Measurements from ENCODE around the gene GRIN2B.

Gene GRIN2B

DNA sequence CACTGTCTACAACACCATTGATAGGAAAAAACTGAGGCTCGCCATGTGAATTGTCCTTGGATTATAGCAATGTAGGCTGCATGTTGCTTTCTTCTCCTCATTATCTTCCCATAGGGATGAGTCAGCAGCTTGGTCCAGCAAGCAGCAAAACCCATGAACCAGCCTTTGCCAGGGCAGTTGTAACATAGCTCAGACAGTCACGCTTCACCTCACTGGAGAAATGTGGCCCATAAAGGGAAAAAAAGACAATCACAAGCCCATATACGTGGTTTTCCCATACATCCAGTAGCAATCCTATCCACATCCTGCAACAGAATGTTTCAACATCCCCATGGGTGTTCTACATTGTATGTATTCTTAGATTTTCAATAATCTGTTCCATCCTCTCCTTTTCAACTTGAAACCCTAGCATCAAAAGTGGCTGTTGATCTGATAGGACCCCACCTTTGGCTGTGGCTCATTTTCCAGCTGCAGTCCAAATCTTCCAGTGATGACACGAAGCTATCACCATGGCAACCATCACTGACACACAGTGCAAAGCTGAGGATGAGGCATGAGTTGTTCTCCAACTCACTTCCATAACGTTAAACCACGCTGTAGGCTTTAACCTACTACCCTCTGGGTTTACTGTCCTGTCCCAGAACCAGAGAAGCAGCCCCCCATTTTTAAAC is 34.0 kb downstream of the GRIN2B start:
- Histone ChIP-seq H2AFZ (ENCODE audit: low read length) (no peak overlapping the region), H3K4me1 (ENCODE audit: low read length) (peaks cover 8% of the 10 kb centered on the region), H3K9me3 (replicated peaks; ENCODE audit: insufficient read depth, low read length) (no peaks in the 10 kb centered on the region), H4K20me1 (ENCODE audit: insufficient read depth, low read length) (no peaks in the 10 kb centered on the region), H3K79me2 (ENCODE audit: low read length) (no peaks in the 10 kb centered on the region), H3K9ac (ENCODE audit: low read length) (no peak overlapping the region), H3K27ac (ENCODE audit: low read length) (no peak overlapping the region), H3K4me3 (ENCODE audit: low read length) (no peak overlapping the region), H3K36me3 (replicated peaks; ENCODE audit: insufficient read depth, low read length) (no peaks in the 10 kb centered on the region), H3F3A (ENCODE audit: insufficient read depth, low read length) (peaks cover 7% of the 10 kb centered on the region), H3K27me3 (replicated peaks; ENCODE audit: insufficient read depth, low read length) (no peaks in the 10 kb centered on the region), H3K9me2 (replicated peaks; ENCODE audit: insufficient read depth, low read length) (no peaks in the 10 kb centered on the region), H3K4me2 (ENCODE audit: low read depth, low read length) (no peak overlapping the region)
- DNase-seq = no peak
- no peak for TF ChIP-seq CTCF (IDR thresholded peaks at IDR 0.05; ENCODE audit: low read length)
- TF ChIP-seq EZH2phosphoT487 (IDR thresholded peaks at IDR 0.05; ENCODE audit: low read length) = no peak
- no peak for TF ChIP-seq EZH2 (optimal IDR thresholded peaks at IDR 0.05; ENCODE audit: low read depth, low read length)

DNA sequence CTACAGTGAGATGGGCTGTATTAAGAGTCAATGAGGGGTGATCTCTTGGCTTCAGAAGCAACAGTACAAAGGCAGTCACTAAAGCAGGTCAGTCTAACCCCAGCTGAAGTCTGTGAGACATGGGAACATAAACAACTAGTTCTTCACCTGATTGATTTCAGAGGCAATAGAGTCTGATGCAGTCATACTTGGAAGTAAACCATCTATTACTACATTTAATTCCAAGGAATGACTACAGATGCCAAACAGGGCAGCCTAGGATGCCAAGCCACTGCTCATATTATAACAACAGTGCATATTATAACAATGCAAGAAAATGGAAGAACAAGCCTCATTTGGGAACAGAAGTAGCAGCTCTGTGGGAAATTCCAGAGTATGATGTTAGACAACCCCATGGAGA is 35.8 kb downstream of the GRIN2B start:
- no peak overlapping the region for H3K9ac ChIP-seq (ENCODE audit: low read length)
- H3K36me3 ChIP-seq (replicated peaks; ENCODE audit: insufficient read depth, low read length) = no peaks in the 10 kb centered on the region
- H3K4me1 ChIP-seq (ENCODE audit: low read length) = no peaks in the 10 kb centered on the region
- no peak overlapping the region for H3K4me2 ChIP-seq (ENCODE audit: low read depth, low read length)
- no peaks in the 10 kb centered on the region for H4K20me1 ChIP-seq (ENCODE audit: insufficient read depth, low read length)
- no peaks in the 10 kb centered on the region for H3K9me2 ChIP-seq (replicated peaks; ENCODE audit: insufficient read depth, low read length)
- H3K4me3 ChIP-seq (ENCODE audit: low read length) = no peak overlapping the region
- H3K27ac ChIP-seq (ENCODE audit: low read length) = no peak overlapping the region
- no peak for TF ChIP-seq EZH2 (optimal IDR thresholded peaks at IDR 0.05; ENCODE audit: low read depth, low read length)
- no peaks in the 10 kb centered on the region for H3K27me3 ChIP-seq (replicated peaks; ENCODE audit: insufficient read depth, low read length)
- no peaks in the 10 kb centered on the region for H3K9me3 ChIP-seq (replicated peaks; ENCODE audit: insufficient read depth, low read length)
- H2AFZ ChIP-seq (ENCODE audit: low read length) = no peak overlapping the region
- no peaks in the 10 kb centered on the region for H3K79me2 ChIP-seq (ENCODE audit: low read length)
- DNase-seq = no peak
- H3F3A ChIP-seq (ENCODE audit: insufficient read depth, low read length) = no peaks in the 10 kb centered on the region

DNA sequence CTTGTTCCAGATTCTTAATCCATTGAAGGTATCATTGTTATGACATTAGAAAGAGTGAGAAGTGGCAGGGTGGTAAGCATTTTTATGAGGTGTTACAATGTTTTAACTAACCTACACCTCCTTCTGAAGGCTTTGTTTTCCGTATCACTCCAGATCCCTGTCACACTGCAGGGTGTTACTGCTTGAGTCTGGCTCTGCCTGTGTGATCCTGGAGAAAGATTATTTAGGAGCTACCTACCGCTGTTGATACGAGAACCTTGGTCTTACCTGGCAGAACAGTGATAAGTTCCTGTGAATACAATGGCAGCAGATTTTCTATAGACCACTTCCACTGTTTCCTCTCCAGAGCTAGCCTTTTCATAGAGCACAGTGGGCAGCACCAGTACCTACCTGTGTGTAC is 36.2 kb downstream of the GRIN2B start:
- TF ChIP-seq EZH2 (optimal IDR thresholded peaks at IDR 0.05; ENCODE audit: low read depth, low read length) = no peak
- TF ChIP-seq CTCF (IDR thresholded peaks at IDR 0.05; ENCODE audit: low read length) = no peak
- TF ChIP-seq EZH2phosphoT487 (IDR thresholded peaks at IDR 0.05; ENCODE audit: low read length) = no peak
- Histone ChIP-seq H3K79me2 (ENCODE audit: low read length) (no peaks in the 10 kb centered on the region), H3F3A (ENCODE audit: insufficient read depth, low read length) (no peaks in the 10 kb centered on the region), H3K9ac (ENCODE audit: low read length) (no peak overlapping the region), H3K36me3 (replicated peaks; ENCODE audit: insufficient read depth, low read length) (no peaks in the 10 kb centered on the region), H3K9me3 (replicated peaks; ENCODE audit: insufficient read depth, low read length) (no peaks in the 10 kb centered on the region), H3K9me2 (replicated peaks; ENCODE audit: insufficient read depth, low read length) (no peaks in the 10 kb centered on the region), H3K27me3 (replicated peaks; ENCODE audit: insufficient read depth, low read length) (no peaks in the 10 kb centered on the region), H4K20me1 (ENCODE audit: insufficient read depth, low read length) (no peaks in the 10 kb centered on the region), H2AFZ (ENCODE audit: low read length) (0 out of 2 replicates have a peak overlapping the region, but pooled peaks have one; percentile 17), H3K4me3 (ENCODE audit: low read length) (no peak overlapping the region), H3K4me1 (ENCODE audit: low read length) (no peaks in the 10 kb centered on the region), H3K27ac (ENCODE audit: low read length) (no peak overlapping the region), H3K4me2 (ENCODE audit: low read depth, low read length) (no peak overlapping the region)
- DNase-seq = no peak

DNA sequence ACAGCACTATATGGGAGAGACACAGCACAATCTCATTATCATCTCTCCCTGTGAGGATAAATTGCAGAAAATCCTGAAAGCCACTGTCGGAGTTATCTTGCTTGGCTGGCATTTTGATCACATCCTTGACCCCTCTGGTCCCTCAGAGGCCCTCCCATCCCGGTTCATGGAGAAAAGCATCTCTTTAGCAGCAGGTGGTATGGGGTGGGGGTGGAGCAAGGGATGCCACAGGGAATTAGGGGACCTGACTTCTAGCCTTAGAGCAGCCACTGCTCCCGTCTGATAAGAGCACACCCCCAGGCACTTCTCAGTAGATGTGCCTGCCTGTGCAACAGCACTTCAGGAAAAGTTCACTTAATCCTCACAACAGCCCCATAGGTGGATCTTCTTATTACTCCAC is 38.6 kb downstream of the GRIN2B start:
- H3K4me2 ChIP-seq (ENCODE audit: low read depth, low read length) = no peak overlapping the region
- no peak overlapping the region for H3K4me3 ChIP-seq (ENCODE audit: low read length)
- H3K9me3 ChIP-seq (replicated peaks; ENCODE audit: insufficient read depth, low read length) = no peaks in the 10 kb centered on the region
- H3F3A ChIP-seq (ENCODE audit: insufficient read depth, low read length) = no peaks in the 10 kb centered on the region
- H3K79me2 ChIP-seq (ENCODE audit: low read length) = no peaks in the 10 kb centered on the region
- H3K36me3 ChIP-seq (replicated peaks; ENCODE audit: insufficient read depth, low read length) = no peaks in the 10 kb centered on the region
- DNase-seq = no peak
- TF ChIP-seq EZH2phosphoT487 (IDR thresholded peaks at IDR 0.05; ENCODE audit: low read length) = no peak
- TF ChIP-seq CTCF (IDR thresholded peaks at IDR 0.05; ENCODE audit: low read length) = no peak
- no peak for TF ChIP-seq EZH2 (optimal IDR thresholded peaks at IDR 0.05; ENCODE audit: low read depth, low read length)
- no peaks in the 10 kb centered on the region for H3K4me1 ChIP-seq (ENCODE audit: low read length)
- no peaks in the 10 kb centered on the region for H3K27me3 ChIP-seq (replicated peaks; ENCODE audit: insufficient read depth, low read length)
- no peaks in the 10 kb centered on the region for H4K20me1 ChIP-seq (ENCODE audit: insufficient read depth, low read length)
- H3K9me2 ChIP-seq (replicated peaks; ENCODE audit: insufficient read depth, low read length) = no peaks in the 10 kb centered on the region
- H3K9ac ChIP-seq (ENCODE audit: low read length) = no peak overlapping the region
- H3K27ac ChIP-seq (ENCODE audit: low read length) = no peak overlapping the region
- H2AFZ ChIP-seq (ENCODE audit: low read length) = no peak overlapping the region
